Spleen (tissue), 11 donors: ENCODE data around the gene CCDC50. TPM values are rescaled to one million over a fixed set of nuclear protein-coding genes. Genes with fewer than 3 reads are reported as not detected.

Source experiments
- DNase-seq: peaks from one replicate; pipeline ENCODE4 v3.0.0-alpha.2; 2020
- H3K27ac ChIP-seq, 8 donors: fragments of 200-600 bp; sonication (generic) in 7 of 8; 1 replicate in 4 of 8; 2 replicates in 4 of 8; pipeline versions ENCODE4 v1.5.0 to v1.8.0; 2016 to 2021; ENCODE audit warnings: inconsistent platforms in 4 of 8, mild to moderate bottlenecking in 4 of 8, moderate library complexity in 1 of 8
- H3K27me3 ChIP-seq, 7 donors: fragments of 200-600 bp; sonication (generic) in 6 of 7; replicated peaks in 1 of 7; 1 replicate in 4 of 7; 2 replicates in 3 of 7; pipeline versions ENCODE4 v1.5.0 to v1.8.0; 2016 to 2021; ENCODE audit warnings: inconsistent platforms in 3 of 7, mild to moderate bottlenecking in 1 of 7
- H3K36me3 ChIP-seq, 6 donors: fragments of 200-600 bp; sonication (generic) in 5 of 6; 1 replicate in 4 of 6; 2 replicates in 2 of 6; pipeline versions ENCODE4 v1.5.0 to v1.8.0; 2016 to 2021; ENCODE audit warnings: inconsistent platforms in 2 of 6
- H3K4me1 ChIP-seq, 6 donors: fragments of 200-600 bp; sonication (generic) in 5 of 6; 1 replicate in 3 of 6; 2 replicates in 3 of 6; pipeline versions ENCODE4 v1.5.0 to v1.8.0; 2016 to 2021; ENCODE audit warnings: inconsistent platforms in 3 of 6
- H3K4me3 ChIP-seq, 8 donors: fragments of 200-600 bp; sonication (generic) in 7 of 8; 1 replicate in 4 of 8; 2 replicates in 4 of 8; pipeline versions ENCODE4 v1.5.0 to v1.8.0; 2016 to 2021; ENCODE audit warnings: inconsistent platforms in 4 of 8, mild to moderate bottlenecking in 4 of 8, moderate library complexity in 2 of 8
- H3K9me3 ChIP-seq, 8 donors: fragments of 200-600 bp; sonication (generic) in 7 of 8; 1 replicate in 4 of 8; 2 replicates in 4 of 8; pipeline versions ENCODE4 v1.5.0 to v1.8.0; 2016 to 2021; ENCODE audit warnings: inconsistent platforms in 4 of 8
- POLR2A ChIP-seq, 3 donors: fragments of 450-650 bp; IDR thresholded peaks; one replicate each; pipeline ENCODE4 v1.5.1; 2017; ENCODE audit warnings: antibody characterized with exemption in 3 of 3, mild to moderate bottlenecking in 1 of 3
- POLR2AphosphoS5 ChIP-seq, 3 donors: sonication (generic); formaldehyde crosslinking; IDR thresholded peaks; one replicate each; pipeline ENCODE4 v1.5.1; 2017; ENCODE audit warnings: antibody characterized with exemption in 3 of 3
- WGBS, 5 donors: extraction: QIAGEN DNeasy Blood & Tissue Kit in 3 of 5; methylation state at CpG; one replicate each; pipeline versions ENCODE4 v1.1.5 to v1.1.7; 2013 to 2018; 5-methylcytosine and 5-hydroxymethylcytosine counted together
- intact Hi-C: fragments of 100-400 bp; cut with DNase I; formaldehyde crosslinking; loops from one replicate; pipeline ENCODE4 v1.15.0; 2023; ENCODE audit warnings: low total_unique reads
- polyA plus RNA-seq, 3 donors: library from polyadenylated mRNA; stranded (reverse); fragments of 200-250 nt; gene quantifications; one replicate each; pipeline ENCODE4 v1.2.1, GENCODE V29; 2013
- total RNA-seq, 7 donors: library from RNA; depleted of rRNA in 3 of 7; stranded (reverse); fragments of >200 nt in 3 of 7; fragmentation: NEBNext Ultra II Directional in 4 of 7; extraction: Animal tissue kit (Norgen Biotek cat#: 25700) in 4 of 7; gene quantifications; one replicate each; pipeline versions ENCODE4 v1.1.0 to v1.2.1, GENCODE V29; 2016 to 2021
- TF ChIP-seq, protein P1 (sequence below), 11 experiments: fragments of 200-600 bp in 7 of 11; fragments of 450-650 bp in 4 of 11; sonication (generic) in 4 of 11; IDR thresholded peaks in 8 of 11; conservative IDR thresholded peaks in 3 of 11; 1 replicate in 7 of 11; 2 replicates in 4 of 11; pipeline versions ENCODE4 v1.4.0 to v1.8.0; 2016 to 2021; ENCODE audit warnings: antibody characterized with exemption in 11 of 11, inconsistent platforms in 4 of 11, mild to moderate bottlenecking in 1 of 11
- donor health status: healthy with polysubstance abuse.
- donor health status: DM: no; HTN: no; CAD: no; lungs with moderate emphysema.
- donor health status: DM: no; HTN: no; CAD: no.
- donor health status: Bipolar disorder and iron deficiency.
- donor health status: healthy.
- donor health status: DM: no; HTN: no; CAD: no.
- donor health status: DM: yes; HTN: yes; CAD: no.

CCDC50 gene
- total and polyA plus RNA-seq, 10 donors = 42.5 to 167 (median 110) TPM

DNA sequence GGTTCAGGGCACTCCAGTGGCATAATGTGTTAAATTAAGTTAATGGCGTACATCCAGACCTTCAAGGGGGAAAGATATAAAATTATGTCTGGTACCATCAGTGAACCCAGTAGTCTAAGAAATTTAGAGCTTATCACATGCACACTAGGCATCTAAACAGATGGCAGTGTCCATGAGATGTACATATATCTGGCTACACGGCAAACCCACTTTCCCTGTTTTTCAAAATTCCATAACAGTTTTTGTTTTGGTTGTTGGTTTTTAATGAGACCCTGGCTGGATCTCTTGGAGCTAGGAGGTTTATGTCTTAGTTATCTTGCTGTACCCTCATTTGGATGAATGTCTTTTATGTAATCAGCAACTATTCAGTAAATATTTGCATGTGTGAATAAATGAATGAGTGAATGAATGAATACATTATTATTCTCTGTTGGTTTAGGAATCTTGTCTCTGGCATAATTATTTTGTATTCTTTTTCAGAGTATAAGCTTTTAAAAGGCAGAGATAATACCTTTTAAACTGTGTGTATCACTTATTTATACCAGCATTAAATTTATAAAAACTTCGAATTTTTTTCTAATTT, 4.2 kb downstream of the CCDC50 start:
- Histone ChIP-seq H3K36me3 (no peaks in the 10 kb centered on the region), H3K4me3 (peak overlapping the region in 2 of 8 donors; percentile 76 to 90), H3K27ac (peak overlapping the region in 3 of 8 donors; percentile 93 to 98 (median 97)), H3K9me3 (no peaks in the 10 kb centered on the region), H3K4me1 (peaks cover 19 to 90% (median 76%) of the 10 kb centered on the region in 6 donors), H3K27me3 (peaks cover 0 to 10% (median 0%) of the 10 kb centered on the region in 7 donors)
- TF ChIP-seq POLR2A (IDR thresholded peaks at IDR 0.05) (no peak), POLR2AphosphoS5 (IDR thresholded peaks at IDR 0.05) (no peak)
- TF ChIP-seq, protein P1, sequence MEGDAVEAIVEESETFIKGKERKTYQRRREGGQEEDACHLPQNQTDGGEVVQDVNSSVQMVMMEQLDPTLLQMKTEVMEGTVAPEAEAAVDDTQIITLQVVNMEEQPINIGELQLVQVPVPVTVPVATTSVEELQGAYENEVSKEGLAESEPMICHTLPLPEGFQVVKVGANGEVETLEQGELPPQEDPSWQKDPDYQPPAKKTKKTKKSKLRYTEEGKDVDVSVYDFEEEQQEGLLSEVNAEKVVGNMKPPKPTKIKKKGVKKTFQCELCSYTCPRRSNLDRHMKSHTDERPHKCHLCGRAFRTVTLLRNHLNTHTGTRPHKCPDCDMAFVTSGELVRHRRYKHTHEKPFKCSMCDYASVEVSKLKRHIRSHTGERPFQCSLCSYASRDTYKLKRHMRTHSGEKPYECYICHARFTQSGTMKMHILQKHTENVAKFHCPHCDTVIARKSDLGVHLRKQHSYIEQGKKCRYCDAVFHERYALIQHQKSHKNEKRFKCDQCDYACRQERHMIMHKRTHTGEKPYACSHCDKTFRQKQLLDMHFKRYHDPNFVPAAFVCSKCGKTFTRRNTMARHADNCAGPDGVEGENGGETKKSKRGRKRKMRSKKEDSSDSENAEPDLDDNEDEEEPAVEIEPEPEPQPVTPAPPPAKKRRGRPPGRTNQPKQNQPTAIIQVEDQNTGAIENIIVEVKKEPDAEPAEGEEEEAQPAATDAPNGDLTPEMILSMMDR (IDR thresholded peaks at IDR 0.05 in 8 of 11, conservative IDR thresholded peaks at IDR 0.05 in 3 of 11) = no peak
- DNase-seq = no peak
- intact Hi-C loops = no loop called here
- WGBS, 5 donors = 77 to 90% (median 89%) methylated on average over 3 of the region's 3 CpGs

DNA sequence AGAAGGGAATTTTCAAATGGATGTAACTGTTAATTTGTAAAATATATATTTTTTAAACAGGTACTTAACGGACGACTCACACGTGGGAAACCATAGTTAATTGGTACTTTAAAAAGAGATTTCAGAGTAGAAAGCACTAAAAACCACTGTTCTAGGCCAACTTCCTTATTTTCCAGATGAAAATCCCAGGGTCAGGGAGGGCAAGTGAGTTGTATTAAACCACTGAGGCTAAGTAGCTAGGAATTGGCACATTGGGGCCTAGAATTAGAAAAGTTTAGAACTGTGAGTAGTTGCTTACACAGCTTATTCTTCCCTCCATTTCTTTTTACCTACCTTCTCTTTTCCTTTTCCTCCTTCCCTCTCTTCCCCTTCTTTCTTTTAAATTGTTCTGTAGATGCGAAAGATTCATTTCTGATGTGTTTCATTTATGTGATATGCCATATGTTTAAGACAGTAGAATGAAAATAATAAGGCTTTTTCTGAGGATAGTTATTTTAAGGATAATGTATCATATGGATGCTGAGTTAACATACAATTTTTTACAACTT, 5.2 kb downstream of the CCDC50 start:
- intact Hi-C loops = no loop called here
- H3K36me3 ChIP-seq = no peaks in the 10 kb centered on the region
- WGBS, 5 donors = 67 to 80% (median 73%) methylated on average over 4 of the region's 4 CpGs
- H3K27me3 ChIP-seq = peaks cover 0 to 4% (median 0%) of the 10 kb centered on the region in 7 donors
- peaks cover 19 to 92% (median 80%) of the 10 kb centered on the region in 6 donors for H3K4me1 ChIP-seq
- H3K4me3 ChIP-seq = no peak overlapping the region
- H3K9me3 ChIP-seq = no peaks in the 10 kb centered on the region
- no peak for DNase-seq
- peak overlapping the region in 4 of 8 donors; percentile 0 to 39 (median 12) for H3K27ac ChIP-seq
- TF ChIP-seq POLR2A (IDR thresholded peaks at IDR 0.05) (no peak), POLR2AphosphoS5 (IDR thresholded peaks at IDR 0.05) (no peak)
- TF ChIP-seq, protein P1 (IDR thresholded peaks at IDR 0.05 in 8 of 11, conservative IDR thresholded peaks at IDR 0.05 in 3 of 11) = no peak

DNA sequence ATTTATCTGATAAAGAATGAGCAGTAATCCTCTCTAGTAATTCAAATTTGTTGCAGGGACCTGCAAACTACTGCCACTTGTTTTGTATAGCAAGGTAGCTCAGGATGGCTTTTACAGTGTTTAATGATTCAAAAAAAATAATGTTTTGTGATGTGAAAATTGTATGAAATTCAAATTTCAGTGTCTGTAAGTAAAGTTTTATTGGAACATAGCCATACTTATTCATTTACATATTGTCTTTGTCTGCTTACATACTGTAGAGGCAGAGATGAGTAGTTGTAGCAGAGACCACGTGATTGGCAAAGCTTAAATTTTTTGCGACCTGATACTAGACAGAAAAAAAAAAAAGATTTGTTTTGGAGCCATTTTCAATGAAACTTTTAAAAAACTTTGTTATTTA, 7.6 kb downstream of the CCDC50 start:
- Histone ChIP-seq H3K27ac (no peak overlapping the region), H3K27me3 (no peaks in the 10 kb centered on the region), H3K9me3 (no peaks in the 10 kb centered on the region), H3K36me3 (no peaks in the 10 kb centered on the region), H3K4me1 (peaks cover 26 to 100% (median 85%) of the 10 kb centered on the region in 6 donors), H3K4me3 (no peak overlapping the region)
- 54 to 82% (median 72%) methylated on average over 2 of the region's 2 CpGs for WGBS, 5 donors
- intact Hi-C loops = no loop called here
- no peak for DNase-seq
- TF ChIP-seq POLR2AphosphoS5 (IDR thresholded peaks at IDR 0.05) (no peak), POLR2A (IDR thresholded peaks at IDR 0.05) (no peak)
- TF ChIP-seq, protein P1 (IDR thresholded peaks at IDR 0.05 in 8 of 11, conservative IDR thresholded peaks at IDR 0.05 in 3 of 11) = no peak

DNA sequence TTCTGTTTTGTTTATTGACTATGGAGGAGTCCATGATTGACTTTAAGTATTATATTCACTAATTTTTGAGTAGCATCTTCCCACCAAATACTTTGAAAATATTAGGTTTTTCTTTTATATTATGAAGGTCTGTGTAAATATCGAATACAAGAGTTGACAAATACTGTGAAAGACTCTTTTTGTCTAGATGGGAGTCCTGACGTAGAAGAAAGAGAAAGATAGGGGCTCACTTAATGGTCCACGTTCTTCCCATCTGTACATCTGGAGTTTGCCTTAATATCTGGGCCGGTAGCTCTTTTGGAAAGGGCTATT, 8.9 kb downstream of the CCDC50 start:
- intact Hi-C loops = no loop called here
- Histone ChIP-seq H3K27ac (no peak overlapping the region), H3K36me3 (no peaks in the 10 kb centered on the region), H3K4me3 (no peak overlapping the region), H3K27me3 (no peaks in the 10 kb centered on the region), H3K4me1 (peaks cover 24 to 100% (median 83%) of the 10 kb centered on the region in 6 donors), H3K9me3 (no peaks in the 10 kb centered on the region)
- DNase-seq = no peak
- 77 to 94% (median 87%) methylated on average over 4 of the region's 4 CpGs for WGBS, 5 donors
- TF ChIP-seq, protein P1 (IDR thresholded peaks at IDR 0.05 in 8 of 11, conservative IDR thresholded peaks at IDR 0.05 in 3 of 11) = no peak
- no peak for TF ChIP-seq POLR2A (IDR thresholded peaks at IDR 0.05)
- TF ChIP-seq POLR2AphosphoS5 (IDR thresholded peaks at IDR 0.05) = no peak
